Retinal pigment epithelial cell (primary cell): ENCODE results near the gene LIN7A.
A peak's percentile ranks its signal among the peaks of the same experiment; 100 is the strongest.

ENCODE experiments used
- DNase-seq: peaks from one replicate; pipeline ENCODE4 v3.0.0-alpha.2; 2010; ENCODE audit warnings: low read depth
- H3K4me3 ChIP-seq: 2 replicates; pipeline ENCODE4 v1.5.1; 2011; ENCODE audit warnings: mild to moderate bottlenecking, low read length, control low read depth, moderate library complexity
- TF ChIP-seq, protein P1 (sequence below): conservative IDR thresholded peaks from 2 replicates; pipeline ENCODE4 v1.5.1; 2011; ENCODE audit warnings: low read depth, low read length, control low read depth, inconsistent platforms

LIN7A gene

DNA sequence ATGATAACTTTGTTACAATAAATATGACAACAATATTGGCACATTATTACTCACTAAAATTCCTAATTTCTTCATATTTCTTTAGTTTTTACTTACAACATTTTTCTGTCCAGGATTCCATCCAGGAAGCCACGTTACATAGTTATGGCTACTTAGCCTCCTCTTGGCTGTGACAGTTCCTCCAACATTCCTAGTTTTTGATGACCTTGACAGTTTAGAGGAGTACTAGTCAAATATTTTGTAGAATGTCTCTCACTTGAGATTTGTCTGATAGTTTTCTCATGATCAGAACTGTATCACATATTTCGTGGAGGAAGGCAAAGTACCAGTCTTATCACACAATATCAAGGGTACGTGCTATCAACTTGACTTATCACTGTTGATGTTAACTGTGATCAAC is 29.8 kb upstream of the LIN7A start:
- H3K4me3 ChIP-seq, result no peak overlapping the region
- DNase-seq, result no peak
- TF ChIP-seq, protein P1, sequence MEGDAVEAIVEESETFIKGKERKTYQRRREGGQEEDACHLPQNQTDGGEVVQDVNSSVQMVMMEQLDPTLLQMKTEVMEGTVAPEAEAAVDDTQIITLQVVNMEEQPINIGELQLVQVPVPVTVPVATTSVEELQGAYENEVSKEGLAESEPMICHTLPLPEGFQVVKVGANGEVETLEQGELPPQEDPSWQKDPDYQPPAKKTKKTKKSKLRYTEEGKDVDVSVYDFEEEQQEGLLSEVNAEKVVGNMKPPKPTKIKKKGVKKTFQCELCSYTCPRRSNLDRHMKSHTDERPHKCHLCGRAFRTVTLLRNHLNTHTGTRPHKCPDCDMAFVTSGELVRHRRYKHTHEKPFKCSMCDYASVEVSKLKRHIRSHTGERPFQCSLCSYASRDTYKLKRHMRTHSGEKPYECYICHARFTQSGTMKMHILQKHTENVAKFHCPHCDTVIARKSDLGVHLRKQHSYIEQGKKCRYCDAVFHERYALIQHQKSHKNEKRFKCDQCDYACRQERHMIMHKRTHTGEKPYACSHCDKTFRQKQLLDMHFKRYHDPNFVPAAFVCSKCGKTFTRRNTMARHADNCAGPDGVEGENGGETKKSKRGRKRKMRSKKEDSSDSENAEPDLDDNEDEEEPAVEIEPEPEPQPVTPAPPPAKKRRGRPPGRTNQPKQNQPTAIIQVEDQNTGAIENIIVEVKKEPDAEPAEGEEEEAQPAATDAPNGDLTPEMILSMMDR, result no peak

DNA sequence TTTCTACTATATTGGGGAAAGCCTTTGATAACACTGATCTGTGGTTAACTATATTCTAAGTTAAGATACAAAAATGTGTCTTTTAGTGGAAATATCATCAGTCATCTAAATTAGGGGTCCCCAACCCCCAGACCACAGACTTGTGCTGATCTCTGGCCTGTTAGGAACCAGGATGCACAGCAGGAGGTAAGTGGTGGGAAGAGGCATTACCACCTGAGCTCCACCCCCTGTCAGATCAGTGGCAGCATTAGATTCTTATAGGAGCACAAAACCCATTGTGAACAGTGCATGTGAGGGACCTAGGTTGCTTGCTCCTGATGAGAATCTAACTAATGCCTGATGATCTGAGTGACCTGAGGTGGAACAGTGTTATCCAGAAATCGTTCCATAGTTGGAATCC is 28.3 kb upstream of the LIN7A start:
- DNase-seq, result no peak
- H3K4me3 ChIP-seq, result no peak overlapping the region
- TF ChIP-seq, protein P1, result no peak

DNA sequence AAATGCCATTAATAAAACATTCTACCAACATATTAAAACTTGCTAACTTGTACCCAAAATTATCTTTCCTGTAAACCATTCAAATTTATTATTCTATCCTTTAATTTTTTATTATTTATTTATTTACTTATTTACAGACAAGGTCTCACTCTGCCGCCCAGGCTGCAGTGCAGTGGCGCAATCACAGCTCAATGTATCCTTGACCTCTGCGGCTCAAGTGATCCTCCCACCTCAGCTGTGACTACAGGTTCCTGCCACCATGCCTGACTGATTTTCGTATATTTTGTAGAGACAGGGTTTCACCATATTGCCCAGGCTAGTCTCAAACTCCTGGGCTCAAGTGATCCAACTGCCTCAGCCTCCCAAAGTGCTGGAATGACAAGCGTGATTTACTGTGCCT is 20.4 kb upstream of the LIN7A start:
- no peak overlapping the region for H3K4me3 ChIP-seq
- TF ChIP-seq, protein P1, result no peak
- no peak for DNase-seq

DNA sequence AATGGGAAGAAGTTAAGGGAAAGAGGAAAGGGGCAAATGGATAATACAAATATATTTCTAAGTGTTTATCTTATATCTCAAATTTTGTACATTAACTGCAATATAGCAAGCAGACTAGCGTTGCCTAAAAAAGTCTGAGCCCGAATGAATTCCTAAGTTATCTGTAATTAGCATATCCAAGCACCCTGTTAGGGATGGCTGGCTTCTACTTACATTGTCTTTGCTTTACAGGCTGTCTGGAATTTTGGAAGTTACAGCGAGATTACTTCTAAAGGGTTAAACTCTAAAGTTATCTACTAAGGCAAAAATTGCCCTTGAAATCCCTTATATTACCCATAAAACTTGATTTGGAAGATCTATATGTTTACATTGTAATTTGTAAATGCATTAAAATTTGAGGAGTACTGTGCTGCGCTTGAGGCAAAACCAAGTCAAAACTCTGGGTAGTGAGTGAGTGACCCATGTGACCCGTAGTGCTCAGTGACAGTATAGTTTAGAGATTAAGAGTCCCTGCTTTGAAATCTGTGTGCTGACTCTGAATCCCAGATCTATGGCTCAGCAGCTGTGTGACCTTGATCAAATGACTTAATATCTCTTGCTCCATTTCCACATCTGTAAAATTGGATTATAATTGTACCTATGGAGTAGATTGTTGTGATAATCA is 17.3 kb upstream of the LIN7A start:
- no peak for DNase-seq
- TF ChIP-seq, protein P1, result no peak
- no peak overlapping the region for H3K4me3 ChIP-seq

DNA sequence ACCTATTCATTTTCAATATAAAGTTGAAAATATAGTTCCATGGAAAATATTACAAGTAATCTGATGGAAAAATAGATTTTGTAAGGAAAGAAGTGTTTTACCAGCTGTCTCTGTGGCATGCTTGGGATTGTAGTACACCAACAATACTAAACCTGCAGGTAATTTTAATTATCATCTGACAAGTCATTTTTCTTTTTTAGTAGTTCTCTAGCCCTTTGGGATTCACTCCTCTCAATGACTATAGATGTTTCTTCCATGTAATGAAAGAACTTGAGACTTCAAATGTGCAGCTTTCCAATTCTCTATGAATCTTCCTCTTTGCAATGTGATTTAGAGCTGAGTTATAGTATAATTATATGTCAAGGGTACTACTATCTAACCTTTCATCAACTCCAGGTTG is 14.7 kb upstream of the LIN7A start:
- no peak for DNase-seq
- no peak overlapping the region for H3K4me3 ChIP-seq
- TF ChIP-seq, protein P1, result no peak

DNA sequence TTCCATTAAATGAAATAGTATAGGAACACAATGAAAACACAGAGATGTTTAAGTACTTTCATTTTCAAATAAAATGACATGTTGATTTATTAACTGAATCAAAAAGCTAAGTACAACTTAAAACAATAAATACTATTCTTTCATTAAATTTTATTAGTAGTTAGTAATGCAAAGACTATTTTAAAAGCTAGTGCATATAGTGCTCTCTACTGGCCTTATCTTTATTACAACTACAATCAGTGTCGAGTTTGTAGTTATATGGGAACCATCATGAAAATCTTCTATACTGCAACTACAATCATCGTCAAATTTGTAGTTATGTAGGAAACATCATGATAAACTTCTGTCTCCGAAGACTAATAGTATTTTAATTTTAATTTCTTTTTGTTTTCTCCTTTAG is 8.9 kb upstream of the LIN7A start:
- no peak for DNase-seq
- no peak overlapping the region for H3K4me3 ChIP-seq
- TF ChIP-seq, protein P1, result peak; percentile 36

DNA sequence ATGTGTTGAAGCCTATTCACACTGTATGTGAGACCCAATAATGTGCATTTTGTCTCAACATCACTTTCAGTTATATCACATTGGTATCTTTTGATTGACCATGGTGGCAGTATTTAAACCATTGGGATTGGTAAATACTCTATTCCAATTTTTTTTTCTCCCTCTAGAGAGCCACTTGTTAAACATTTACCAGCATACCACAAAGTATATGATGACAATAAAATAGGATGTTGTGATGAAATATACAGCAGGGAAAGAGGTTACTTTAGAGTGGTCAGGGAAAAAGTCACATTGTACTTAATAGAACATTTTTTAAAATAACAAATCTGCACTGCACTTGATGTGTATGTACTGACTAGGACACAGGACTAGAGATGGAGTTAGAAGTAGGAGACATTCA is 5.6 kb upstream of the LIN7A start:
- no peak for DNase-seq
- TF ChIP-seq, protein P1, result no peak
- no peak overlapping the region for H3K4me3 ChIP-seq
